ENCODE data around the gene ERMAP.

DNA sequence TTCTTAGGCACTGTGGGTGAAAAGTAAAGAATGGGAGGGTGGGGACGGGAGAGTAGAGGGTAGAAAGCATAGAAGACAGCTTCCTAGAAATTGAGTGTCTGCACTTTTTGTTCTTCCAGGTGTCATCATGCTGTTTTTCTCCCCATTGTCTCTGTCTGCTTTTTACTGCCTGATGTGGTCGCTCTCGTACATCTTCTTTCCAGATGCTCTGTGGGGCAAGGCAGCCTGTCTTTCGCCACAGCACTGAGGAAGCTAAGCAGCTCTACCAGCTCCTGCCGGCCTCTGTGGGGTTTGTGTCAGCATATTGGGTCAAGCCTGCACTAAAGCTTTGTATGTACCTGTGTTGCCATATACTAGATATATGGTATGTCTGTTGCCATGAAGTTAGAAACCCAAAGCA is 18.9 kb upstream of the ERMAP start:
- TF ChIP-seq, protein P1, sequence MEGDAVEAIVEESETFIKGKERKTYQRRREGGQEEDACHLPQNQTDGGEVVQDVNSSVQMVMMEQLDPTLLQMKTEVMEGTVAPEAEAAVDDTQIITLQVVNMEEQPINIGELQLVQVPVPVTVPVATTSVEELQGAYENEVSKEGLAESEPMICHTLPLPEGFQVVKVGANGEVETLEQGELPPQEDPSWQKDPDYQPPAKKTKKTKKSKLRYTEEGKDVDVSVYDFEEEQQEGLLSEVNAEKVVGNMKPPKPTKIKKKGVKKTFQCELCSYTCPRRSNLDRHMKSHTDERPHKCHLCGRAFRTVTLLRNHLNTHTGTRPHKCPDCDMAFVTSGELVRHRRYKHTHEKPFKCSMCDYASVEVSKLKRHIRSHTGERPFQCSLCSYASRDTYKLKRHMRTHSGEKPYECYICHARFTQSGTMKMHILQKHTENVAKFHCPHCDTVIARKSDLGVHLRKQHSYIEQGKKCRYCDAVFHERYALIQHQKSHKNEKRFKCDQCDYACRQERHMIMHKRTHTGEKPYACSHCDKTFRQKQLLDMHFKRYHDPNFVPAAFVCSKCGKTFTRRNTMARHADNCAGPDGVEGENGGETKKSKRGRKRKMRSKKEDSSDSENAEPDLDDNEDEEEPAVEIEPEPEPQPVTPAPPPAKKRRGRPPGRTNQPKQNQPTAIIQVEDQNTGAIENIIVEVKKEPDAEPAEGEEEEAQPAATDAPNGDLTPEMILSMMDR (IDR thresholded peaks at IDR 0.05; ENCODE audit: insufficient read depth, low read length) = no peak
- TF ChIP-seq, protein P2, sequence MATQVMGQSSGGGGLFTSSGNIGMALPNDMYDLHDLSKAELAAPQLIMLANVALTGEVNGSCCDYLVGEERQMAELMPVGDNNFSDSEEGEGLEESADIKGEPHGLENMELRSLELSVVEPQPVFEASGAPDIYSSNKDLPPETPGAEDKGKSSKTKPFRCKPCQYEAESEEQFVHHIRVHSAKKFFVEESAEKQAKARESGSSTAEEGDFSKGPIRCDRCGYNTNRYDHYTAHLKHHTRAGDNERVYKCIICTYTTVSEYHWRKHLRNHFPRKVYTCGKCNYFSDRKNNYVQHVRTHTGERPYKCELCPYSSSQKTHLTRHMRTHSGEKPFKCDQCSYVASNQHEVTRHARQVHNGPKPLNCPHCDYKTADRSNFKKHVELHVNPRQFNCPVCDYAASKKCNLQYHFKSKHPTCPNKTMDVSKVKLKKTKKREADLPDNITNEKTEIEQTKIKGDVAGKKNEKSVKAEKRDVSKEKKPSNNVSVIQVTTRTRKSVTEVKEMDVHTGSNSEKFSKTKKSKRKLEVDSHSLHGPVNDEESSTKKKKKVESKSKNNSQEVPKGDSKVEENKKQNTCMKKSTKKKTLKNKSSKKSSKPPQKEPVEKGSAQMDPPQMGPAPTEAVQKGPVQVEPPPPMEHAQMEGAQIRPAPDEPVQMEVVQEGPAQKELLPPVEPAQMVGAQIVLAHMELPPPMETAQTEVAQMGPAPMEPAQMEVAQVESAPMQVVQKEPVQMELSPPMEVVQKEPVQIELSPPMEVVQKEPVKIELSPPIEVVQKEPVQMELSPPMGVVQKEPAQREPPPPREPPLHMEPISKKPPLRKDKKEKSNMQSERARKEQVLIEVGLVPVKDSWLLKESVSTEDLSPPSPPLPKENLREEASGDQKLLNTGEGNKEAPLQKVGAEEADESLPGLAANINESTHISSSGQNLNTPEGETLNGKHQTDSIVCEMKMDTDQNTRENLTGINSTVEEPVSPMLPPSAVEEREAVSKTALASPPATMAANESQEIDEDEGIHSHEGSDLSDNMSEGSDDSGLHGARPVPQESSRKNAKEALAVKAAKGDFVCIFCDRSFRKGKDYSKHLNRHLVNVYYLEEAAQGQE (IDR thresholded peaks at IDR 0.05; ENCODE audit: insufficient replicate concordance, low read depth) = no peak

Measured in HL-60 (cell line).